HepG2 (cell line): Measurements from ENCODE around the gene COX14. TPM values are rescaled to one million over a fixed set of nuclear protein-coding genes. Genes with fewer than 3 reads are reported as not detected.

Source experiments
- CBFB ChIP-seq: sonication (generic); formaldehyde crosslinking; IDR thresholded peaks from 2 replicates; pipeline ENCODE4 v1.4.0; 2020; ENCODE audit warnings: missing genetic modification reagents
- CCAR2 ChIP-seq: fragments of 200-400 bp; formaldehyde crosslinking; optimal IDR thresholded peaks from 2 replicates; pipeline ENCODE3; 2018; ENCODE audit warnings: low read depth, mild to moderate bottlenecking, low read length, moderate library complexity
- CTCF ChIP-seq: sonication (generic); formaldehyde crosslinking; IDR thresholded peaks from 2 replicates; pipeline ENCODE4 v1.5.0; 2020; ENCODE audit warnings: mild to moderate bottlenecking, missing genetic modification reagents, moderate library complexity
- DMAP1 ChIP-seq: IDR thresholded peaks from 2 replicates; pipeline ENCODE4 v1.6.1; 2016
- ELF1 ChIP-seq: sonication (generic); formaldehyde crosslinking; IDR thresholded peaks from 2 replicates; pipeline ENCODE4 v1.4.0; 2020; ENCODE audit warnings: missing genetic modification reagents
- GABPA ChIP-seq, 2 experiments: IDR thresholded peaks; 2 replicates each; pipeline ENCODE4 v1.6.1; 2011 to 2016; ENCODE audit warnings: low read depth in 2 of 2, low read length in 1 of 2, missing biosample characterization in 1 of 2, missing genetic modification characterization in 1 of 2
- HNF4A ChIP-seq: sonication (generic); formaldehyde crosslinking; IDR thresholded peaks from 2 replicates; pipeline ENCODE4 v1.4.0; 2020; ENCODE audit warnings: missing genetic modification reagents
- HOXD1 ChIP-seq: sonication (generic); formaldehyde crosslinking; IDR thresholded peaks from 2 replicates; pipeline ENCODE4 v1.5.0; 2020; ENCODE audit warnings: missing genetic modification reagents
- KLF15 ChIP-seq: sonication (generic); formaldehyde crosslinking; IDR thresholded peaks from 2 replicates; pipeline ENCODE4 v1.8.1; 2023; ENCODE audit warnings: borderline replicate concordance, mild to moderate bottlenecking, inconsistent platforms, missing genetic modification reagents, mixed read lengths
- MEIS1 ChIP-seq: sonication (generic); formaldehyde crosslinking; IDR thresholded peaks from 2 replicates; pipeline ENCODE4 v1.9.0; 2021; ENCODE audit warnings: mild to moderate bottlenecking, missing genetic modification reagents, moderate library complexity, borderline replicate concordance
- MXI1 ChIP-seq: IDR thresholded peaks from 3 replicates; pipeline ENCODE4 v1.6.1; 2012; ENCODE audit warnings: low read depth, low read length, inconsistent platforms, borderline replicate concordance
- PAXIP1 ChIP-seq: sonication (generic); formaldehyde crosslinking; conservative IDR thresholded peaks from 2 replicates; pipeline ENCODE4 v1.4.0; 2020; ENCODE audit warnings: mild to moderate bottlenecking, missing genetic modification reagents, moderate library complexity
- RFX1 ChIP-seq: fragments of 450-650 bp; IDR thresholded peaks from 2 replicates; pipeline ENCODE4 v1.6.1; 2017
- RXRA ChIP-seq: sonication (generic); formaldehyde crosslinking; IDR thresholded peaks from 2 replicates; pipeline ENCODE4 v1.5.1; 2020; ENCODE audit warnings: missing genetic modification reagents
- SIN3B ChIP-seq: fragments of 150-350 bp; IDR thresholded peaks from 2 replicates; pipeline ENCODE4 v1.6.1; 2014; ENCODE audit warnings: low read length
- SIX4 ChIP-seq: sonication (generic); formaldehyde crosslinking; IDR thresholded peaks from 2 replicates; pipeline ENCODE4 v1.4.0; 2020; ENCODE audit warnings: missing genetic modification reagents
- SMARCC2 ChIP-seq: fragments of 450-650 bp; IDR thresholded peaks from 2 replicates; pipeline ENCODE4 v1.6.1; 2017; ENCODE audit warnings: antibody characterized with exemption, mild to moderate bottlenecking
- SNAI1 ChIP-seq: sonication (generic); formaldehyde crosslinking; IDR thresholded peaks from 2 replicates; pipeline ENCODE4 v1.5.0; 2020; ENCODE audit warnings: mild to moderate bottlenecking, missing genetic modification reagents, borderline replicate concordance
- YEATS4 ChIP-seq: sonication (generic); formaldehyde crosslinking; IDR thresholded peaks from 2 replicates; pipeline ENCODE4 v1.4.0; 2020; ENCODE audit warnings: missing genetic modification reagents, borderline replicate concordance
- ZKSCAN1 ChIP-seq: fragments of 150-350 bp; IDR thresholded peaks from 2 replicates; pipeline ENCODE4 v1.6.1; 2014; ENCODE audit warnings: low read length
- ZNF232 ChIP-seq: sonication (generic); formaldehyde crosslinking; IDR thresholded peaks from 2 replicates; pipeline ENCODE4 v1.4.0; 2020; ENCODE audit warnings: missing genetic modification reagents, borderline replicate concordance
- ZNF253 ChIP-seq: sonication (generic); formaldehyde crosslinking; IDR thresholded peaks from 2 replicates; pipeline ENCODE4 v1.8.0; 2022; ENCODE audit warnings: mild to moderate bottlenecking, missing genetic modification reagents, borderline replicate concordance
- ZNF30 ChIP-seq: sonication (generic); formaldehyde crosslinking; IDR thresholded peaks from 2 replicates; pipeline ENCODE4 v1.5.0; 2020; ENCODE audit warnings: mild to moderate bottlenecking, missing genetic modification reagents
- ZNF496 ChIP-seq: sonication (generic); formaldehyde crosslinking; IDR thresholded peaks from 2 replicates; pipeline ENCODE4 v1.8.1; 2023; ENCODE audit warnings: mild to moderate bottlenecking, moderate library complexity, missing genetic modification reagents; ENCODE audit not compliant: insufficient replicate concordance
- ZNF562 ChIP-seq: sonication (generic); formaldehyde crosslinking; IDR thresholded peaks from 2 replicates; pipeline ENCODE4 v1.8.0; 2022; ENCODE audit warnings: missing genetic modification reagents, borderline replicate concordance
- ZNF781 ChIP-seq: sonication (generic); formaldehyde crosslinking; IDR thresholded peaks from 2 replicates; pipeline ENCODE4 v1.5.1; 2020; ENCODE audit warnings: borderline replicate concordance, mild to moderate bottlenecking, missing genetic modification reagents; ENCODE audit errors: not compliant biosample characterization
- polyA plus RNA-seq, 8 experiments: library from polyadenylated mRNA; depleted of rRNA in 3 of 8; stranded (reverse) in 7 of 8; unstranded in 1 of 8; fragments of >200 nt; fragmentation: Illumina TruSeq in 4 of 8; extraction: Trizol in 4 of 8; gene quantifications; 2 replicates each; pipeline versions ENCODE4 v1.2.1 to v1.2.3, GENCODE V29; 2011 to 2016; ENCODE audit warnings: low read depth in 4 of 8, missing spikeins in 1 of 8, mixed read lengths in 1 of 8; ENCODE audit not compliant: insufficient read depth in 1 of 8
- total RNA-seq, 5 experiments: library from RNA; depleted of rRNA; stranded (reverse); fragments of >200 nt; fragmentation: Illumina TruSeq; extraction: Trizol; gene quantifications; 2 replicates each; pipeline ENCODE4 v1.2.3, GENCODE V29; 2016; ENCODE audit warnings: low read depth in 1 of 5

COX14 gene
- total and polyA plus RNA-seq, 2 of the 13 experiments (the other 11 are each of a cell fraction or from before 2014, with no cell fraction given) = 53.0 to 71.6 TPM

GRCh38 chr12:50104417-50105366 lies 7.3 kb upstream of the COX14 start (continued):
- TF ChIP-seq CCAR2 (no peak), RFX1 (no peak), ZNF30 (CRISPR knock-in tag) (no peak), ELF1 (CRISPR knock-in tag) (0 out of 2 replicates have a peak, but pooled peaks have one; percentile 10), ZNF253 (CRISPR knock-in tag) (no peak), MXI1 (peak; percentile 62; the same call in 1 of the 3 replicates), SIN3B (no peak), CBFB (CRISPR knock-in tag) (no peak), DMAP1 (CRISPR knock-in tag) (peak; percentile 41; the same call in 1 of the 2 replicates), RXRA (CRISPR knock-in tag) (no peak), SNAI1 (no peak), SMARCC2 (no peak), ZNF496 (CRISPR knock-in tag) (no peak), HOXD1 (CRISPR knock-in tag) (no peak), ZNF562 (CRISPR knock-in tag) (no peak), GABPA (IDR thresholded peaks at IDR 0.05; ENCODE audit: low read depth, low read length) (no peak), GABPA (CRISPR knock-in tag; IDR thresholded peaks at IDR 0.05; ENCODE audit: low read depth) (no peak), YEATS4 (CRISPR knock-in tag) (peak; percentile 53; the same call in 1 of the 2 replicates), ZNF232 (no peak), HNF4A (peak; percentile 88), KLF15 (CRISPR knock-in tag) (no peak), SIX4 (no peak), MEIS1 (no peak), ZKSCAN1 (no peak), CTCF (CRISPR knock-in tag) (no peak), PAXIP1 (CRISPR knock-in tag) (peak; percentile 73), ZNF781 (CRISPR knock-in tag) (no peak)
